ENCODE data around the gene MAPK12. TPM values are rescaled to one million over a fixed set of nuclear protein-coding genes. Genes with fewer than 3 reads are reported as not detected.
A peak's percentile ranks its signal among the peaks of the same experiment; 100 is the strongest.

The MAPK12 gene
- total RNA-seq, 2 donors from 2014 or later: 46.5 to 57.0 TPM

DNA sequence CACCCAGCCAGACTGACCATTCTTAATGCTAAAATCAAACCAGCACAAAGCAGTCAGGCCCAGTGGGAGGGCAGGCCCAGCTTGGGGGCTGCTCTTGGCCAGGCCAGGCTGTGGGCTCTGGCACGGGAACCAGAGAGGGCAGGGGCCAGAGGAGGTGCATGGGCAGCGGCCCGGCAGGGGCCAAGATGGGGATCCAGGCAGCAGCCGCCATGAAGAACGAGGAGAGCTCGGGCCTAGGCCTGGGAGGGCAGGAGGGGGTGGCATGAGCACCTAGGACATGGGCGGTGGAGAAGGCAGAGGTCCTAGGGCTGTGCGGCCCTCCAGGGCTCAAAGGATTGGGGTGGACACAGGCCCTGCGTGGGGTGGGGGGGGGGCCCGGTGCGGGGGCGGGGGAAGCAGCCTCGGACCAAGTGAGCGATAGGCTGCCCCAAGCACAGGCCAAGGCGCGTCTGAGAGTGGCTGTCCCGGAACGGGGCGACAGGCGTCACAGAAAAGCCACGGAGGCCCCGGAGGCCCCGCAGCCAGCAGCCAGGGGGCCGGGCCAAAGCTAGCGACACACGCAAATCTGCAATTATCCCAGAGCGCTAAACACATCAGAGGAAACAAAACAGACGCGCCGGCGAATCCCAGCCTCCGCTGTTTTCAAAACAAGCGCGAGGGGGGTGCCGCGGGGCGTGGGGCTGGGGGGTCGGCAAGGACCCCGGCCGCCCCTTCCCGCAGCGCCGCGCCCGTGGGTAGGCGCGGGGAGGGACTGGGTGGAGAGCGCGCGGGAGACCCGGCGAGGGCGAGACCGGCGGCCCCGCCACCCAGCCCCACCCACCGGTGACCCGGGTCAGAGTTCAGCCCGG, 37.7 kb upstream of the MAPK12 start:
- peaks cover 3% of the 10 kb centered on the region for H3K4me1 Mint-ChIP-seq
- H3K4me1 ChIP-seq (ENCODE audit: control insufficient read depth, insufficient read depth, low read length): peaks cover 1% of the 10 kb centered on the region
- no peak overlapping the region for H3K9ac ChIP-seq (ENCODE audit: extremely low read depth, low read length, poor library complexity, severe bottlenecking)

DNA sequence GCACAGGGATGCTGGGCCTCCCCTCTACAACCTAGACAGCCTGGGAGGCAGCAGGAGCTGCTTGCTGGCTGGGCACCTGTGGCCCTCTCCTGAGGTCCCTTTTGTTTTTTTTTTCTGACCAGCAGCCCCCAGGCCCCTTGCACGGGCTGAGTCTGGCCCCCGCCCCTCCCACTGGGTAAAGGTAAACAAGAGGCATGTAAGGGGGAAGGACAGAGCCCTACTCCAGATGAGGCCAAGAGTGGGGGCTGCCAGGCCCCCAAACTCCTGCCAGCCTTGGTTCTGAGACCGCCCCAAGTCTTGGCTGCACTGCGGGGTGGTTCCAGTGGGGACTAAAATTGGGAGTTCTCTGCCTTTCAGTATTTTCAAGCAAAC, 36.8 kb upstream of the MAPK12 start:
- 81 to 85% methylated on average over 2 to 4 of the region's 4 CpGs for WGBS, 2 experiments (ENCODE audit: insufficient coverage in 1 of 2, insufficient read length in 1 of 2)
- no peak overlapping the region for H3K27ac ChIP-seq (ENCODE audit: low read depth, low read length)
- peaks cover 2% of the 10 kb centered on the region for H3K4me1 Mint-ChIP-seq

More for the DNA sequence above, 37.7 kb upstream of the MAPK12 start:
- no peaks in the 10 kb centered on the region for H3K27me3 Mint-ChIP-seq (ENCODE audit: insufficient read depth)
- H3K4me3 Mint-ChIP-seq: peak overlapping the region; percentile 49
- WGBS, 2 experiments (ENCODE audit: insufficient coverage in 1 of 2, insufficient read length in 1 of 2): 42 to 51% methylated on average over 13 to 57 of the region's 59 CpGs
- Histone ChIP-seq H3K36me3 (ENCODE audit: control insufficient read depth, insufficient read depth, low read length) (no peaks in the 10 kb centered on the region), H3K27me3 (ENCODE audit: control insufficient read depth, insufficient read depth, low read length, poor library complexity, severe bottlenecking) (no peaks in the 10 kb centered on the region), H3K27ac (ENCODE audit: low read depth, low read length) (no peak overlapping the region), H3K4me3 (ENCODE audit: low read length) (no peak overlapping the region), H3K9me3 (ENCODE audit: control insufficient read depth, low read length) (no peaks in the 10 kb centered on the region)
- TF ChIP-seq, protein P1, sequence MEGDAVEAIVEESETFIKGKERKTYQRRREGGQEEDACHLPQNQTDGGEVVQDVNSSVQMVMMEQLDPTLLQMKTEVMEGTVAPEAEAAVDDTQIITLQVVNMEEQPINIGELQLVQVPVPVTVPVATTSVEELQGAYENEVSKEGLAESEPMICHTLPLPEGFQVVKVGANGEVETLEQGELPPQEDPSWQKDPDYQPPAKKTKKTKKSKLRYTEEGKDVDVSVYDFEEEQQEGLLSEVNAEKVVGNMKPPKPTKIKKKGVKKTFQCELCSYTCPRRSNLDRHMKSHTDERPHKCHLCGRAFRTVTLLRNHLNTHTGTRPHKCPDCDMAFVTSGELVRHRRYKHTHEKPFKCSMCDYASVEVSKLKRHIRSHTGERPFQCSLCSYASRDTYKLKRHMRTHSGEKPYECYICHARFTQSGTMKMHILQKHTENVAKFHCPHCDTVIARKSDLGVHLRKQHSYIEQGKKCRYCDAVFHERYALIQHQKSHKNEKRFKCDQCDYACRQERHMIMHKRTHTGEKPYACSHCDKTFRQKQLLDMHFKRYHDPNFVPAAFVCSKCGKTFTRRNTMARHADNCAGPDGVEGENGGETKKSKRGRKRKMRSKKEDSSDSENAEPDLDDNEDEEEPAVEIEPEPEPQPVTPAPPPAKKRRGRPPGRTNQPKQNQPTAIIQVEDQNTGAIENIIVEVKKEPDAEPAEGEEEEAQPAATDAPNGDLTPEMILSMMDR (conservative IDR thresholded peaks at IDR 0.05): no peak
- H3K27ac Mint-ChIP-seq: no peak overlapping the region
- H3K9me3 Mint-ChIP-seq: no peaks in the 10 kb centered on the region
- DNase-seq: peak; percentile 69
- H3K36me3 Mint-ChIP-seq (ENCODE audit: low read depth): no peaks in the 10 kb centered on the region

DNA sequence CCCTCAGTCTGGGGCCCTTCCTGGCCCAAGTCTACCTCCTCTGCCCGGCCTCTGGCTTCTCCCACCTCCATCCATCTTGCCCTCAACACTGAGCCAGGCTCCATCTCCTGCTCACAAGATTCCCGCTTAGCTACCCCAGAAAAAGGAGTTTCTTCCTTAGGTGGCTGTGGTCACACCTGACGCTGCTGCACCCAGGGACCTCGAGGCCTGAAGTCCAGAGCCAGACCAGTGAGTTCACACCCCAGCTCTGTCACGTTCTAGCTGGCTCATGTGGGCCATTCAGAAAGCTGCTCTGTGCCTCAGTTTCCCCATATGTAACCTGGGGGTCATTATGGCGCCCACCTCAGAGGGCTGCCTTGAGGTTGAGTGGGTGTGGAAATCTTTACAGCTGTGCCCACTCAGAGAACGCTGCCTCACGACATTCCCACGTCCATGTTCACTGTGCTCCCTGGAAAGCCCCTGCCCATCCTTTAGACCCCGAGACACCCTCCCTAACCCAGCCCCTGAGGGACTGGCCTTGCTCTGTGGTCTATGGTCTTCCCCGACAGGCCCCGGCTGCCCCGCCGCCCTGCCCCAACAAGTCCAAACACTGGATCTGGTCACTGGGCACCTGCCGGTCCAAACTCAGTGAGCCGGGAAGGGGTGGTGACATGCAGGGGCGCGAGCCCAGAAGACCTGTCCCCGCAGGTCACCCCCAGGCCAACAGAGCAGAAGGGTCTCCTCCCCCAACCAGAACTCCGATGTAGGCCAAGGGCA, 36.2 kb upstream of the MAPK12 start:
- peaks cover 6% of the 10 kb centered on the region for H3K4me1 Mint-ChIP-seq
- DNase-seq: no peak
- Histone ChIP-seq H3K4me3 (ENCODE audit: low read length) (no peak overlapping the region), H3K9ac (ENCODE audit: extremely low read depth, low read length, poor library complexity, severe bottlenecking) (no peak overlapping the region), H3K9me3 (ENCODE audit: control insufficient read depth, low read length) (no peaks in the 10 kb centered on the region), H3K36me3 (ENCODE audit: control insufficient read depth, insufficient read depth, low read length) (no peaks in the 10 kb centered on the region), H3K4me1 (ENCODE audit: control insufficient read depth, insufficient read depth, low read length) (peaks cover 15% of the 10 kb centered on the region), H3K27ac (ENCODE audit: low read depth, low read length) (no peak overlapping the region), H3K27me3 (ENCODE audit: control insufficient read depth, insufficient read depth, low read length, poor library complexity, severe bottlenecking) (no peaks in the 10 kb centered on the region)
- H3K9me3 Mint-ChIP-seq: no peaks in the 10 kb centered on the region
- H3K27me3 Mint-ChIP-seq (ENCODE audit: insufficient read depth): no peaks in the 10 kb centered on the region
- H3K4me3 Mint-ChIP-seq: no peak overlapping the region
- no peak overlapping the region for H3K27ac Mint-ChIP-seq
- no peaks in the 10 kb centered on the region for H3K36me3 Mint-ChIP-seq (ENCODE audit: low read depth)
- 95 to 97% methylated on average over 14 to 20 of the region's 20 CpGs for WGBS, 2 experiments (ENCODE audit: insufficient coverage in 1 of 2, insufficient read length in 1 of 2)
- TF ChIP-seq, protein P1 (conservative IDR thresholded peaks at IDR 0.05): no peak

More for the DNA sequence above, 36.8 kb upstream of the MAPK12 start:
- no peaks in the 10 kb centered on the region for H3K9me3 Mint-ChIP-seq
- Histone ChIP-seq H3K9me3 (ENCODE audit: control insufficient read depth, low read length) (no peaks in the 10 kb centered on the region), H3K27me3 (ENCODE audit: control insufficient read depth, insufficient read depth, low read length, poor library complexity, severe bottlenecking) (no peaks in the 10 kb centered on the region), H3K4me3 (ENCODE audit: low read length) (no peak overlapping the region), H3K4me1 (ENCODE audit: control insufficient read depth, insufficient read depth, low read length) (peaks cover 9% of the 10 kb centered on the region), H3K9ac (ENCODE audit: extremely low read depth, low read length, poor library complexity, severe bottlenecking) (no peak overlapping the region), H3K36me3 (ENCODE audit: control insufficient read depth, insufficient read depth, low read length) (no peaks in the 10 kb centered on the region)
- H3K27me3 Mint-ChIP-seq (ENCODE audit: insufficient read depth): no peaks in the 10 kb centered on the region
- no peak for DNase-seq
- H3K27ac Mint-ChIP-seq: no peak overlapping the region
- TF ChIP-seq, protein P1 (conservative IDR thresholded peaks at IDR 0.05): no peak
- no peaks in the 10 kb centered on the region for H3K36me3 Mint-ChIP-seq (ENCODE audit: low read depth)
- H3K4me3 Mint-ChIP-seq: peak overlapping the region; percentile 49
